Endothelial cell of umbilical vein (primary cell): Measurements from ENCODE around the gene TMPRSS11E. TPM values are rescaled to one million over a fixed set of nuclear protein-coding genes. Genes with fewer than 3 reads are reported as not detected.

Experiments used
- BruUV-seq: library from RNA; stranded (reverse); fragments of 400-500 nt; replicated peaks from 2 replicates; lab custom pipeline; 2021; lab: Mats Ljungman, UMichigan
- CTCF ChIA-PET: fragments of 300-600, 350-600 bp; sonication (Branson Sonifier 250); formaldehyde crosslinking; loops from one replicate; lab custom pipeline; 2021; ENCODE audit warnings: antibody characterized with exemption, inconsistent platforms; lab: Charles Lee
- POLR2A ChIA-PET: fragments of 300-600, 350-600 bp; sonication (Branson Sonifier 250); formaldehyde crosslinking; loops from one replicate; lab custom pipeline; 2021; ENCODE audit warnings: antibody characterized with exemption, inconsistent platforms; lab: Charles Lee
- DNase-seq: peaks from one replicate; pipeline ENCODE4 v3.0.0-alpha.2; 2011; ENCODE audit warnings: low read depth, low spot score
- FAIRE-seq: peaks from 2 replicates; lab custom pipeline; 2011; peaks lifted over from hg19 to GRCh38; lab: Jason Lieb, UNC
- H2AFZ ChIP-seq: 2 replicates; pipeline ENCODE4 v1.6.0; 2012; ENCODE audit warnings: low read depth, low read length, control low read depth, inconsistent platforms
- H3K27ac ChIP-seq: 2 replicates; pipeline ENCODE4 v1.5.1; 2011; ENCODE audit warnings: low read depth, mild to moderate bottlenecking, control low read depth, low read length, moderate library complexity; ENCODE audit not compliant: insufficient read depth
- H3K27me3 ChIP-seq, 2 experiments: 2 replicates each; pipeline versions ENCODE4 v1.6.0 to v1.6.1; 2011; ENCODE audit warnings: low read length in 2 of 2, mixed read lengths in 1 of 2; ENCODE audit not compliant: control insufficient read depth in 2 of 2, insufficient read depth in 2 of 2
- H3K36me3 ChIP-seq, 2 experiments: 2 replicates in 1 of 2; 3 replicates in 1 of 2; pipeline ENCODE4 v1.5.1; 2011; ENCODE audit warnings: low read length in 2 of 2, mild to moderate bottlenecking in 1 of 2, moderate library complexity in 1 of 2; ENCODE audit not compliant: control insufficient read depth in 2 of 2, insufficient read depth in 2 of 2; ENCODE audit errors: extremely low read depth in 1 of 2
- H3K4me1 ChIP-seq: 3 replicates; pipeline ENCODE4 v1.5.1; 2011; ENCODE audit warnings: mild to moderate bottlenecking, low read length; ENCODE audit not compliant: control insufficient read depth, insufficient read depth; ENCODE audit errors: extremely low read depth
- H3K4me2 ChIP-seq: 2 replicates; pipeline ENCODE4 v1.6.1; 2011; ENCODE audit warnings: low read length, control low read depth, mixed read lengths; ENCODE audit not compliant: insufficient read depth
- H3K4me3 ChIP-seq, 3 experiments: fragments of 200-600 bp in 1 of 3; sonication (generic), shearing (Covaris generic) in 1 of 3; replicated peaks in 1 of 3; 2 replicates each; pipeline ENCODE4 v1.5.1; 2011 to 2016; ENCODE audit warnings: control low read depth in 3 of 3, low read length in 3 of 3, mild to moderate bottlenecking in 2 of 3, inconsistent platforms in 1 of 3, low read depth in 1 of 3, moderate library complexity in 1 of 3; ENCODE audit not compliant: insufficient read depth in 1 of 3
- H3K79me2 ChIP-seq: 2 replicates; pipeline ENCODE4 v1.6.0; 2012; ENCODE audit warnings: low read length, inconsistent platforms; ENCODE audit not compliant: control insufficient read depth, insufficient read depth
- H3K9ac ChIP-seq: replicated peaks from 2 replicates; pipeline ENCODE3; 2011; ENCODE audit warnings: low read length, control low read depth; ENCODE audit not compliant: insufficient read depth; ENCODE audit errors: extremely low read depth
- H3K9me1 ChIP-seq: replicated peaks from 3 replicates; pipeline ENCODE4 v1.6.0; 2011; ENCODE audit warnings: mild to moderate bottlenecking, low read length; ENCODE audit not compliant: control insufficient read depth, insufficient read depth; ENCODE audit errors: extremely low read depth
- H3K9me3 ChIP-seq: replicated peaks from 2 replicates; pipeline ENCODE4 v1.5.1; 2012; ENCODE audit warnings: low read length, inconsistent platforms; ENCODE audit not compliant: control insufficient read depth, insufficient read depth
- H4K20me1 ChIP-seq: replicated peaks from 2 replicates; pipeline ENCODE3; 2011; ENCODE audit warnings: mild to moderate bottlenecking, low read length; ENCODE audit not compliant: control insufficient read depth, insufficient read depth; ENCODE audit errors: extremely low read depth
- EZH2 ChIP-seq: IDR thresholded peaks from 2 replicates; pipeline ENCODE4 v1.6.1; 2012; ENCODE audit warnings: borderline replicate concordance, low read depth, mild to moderate bottlenecking, moderate library complexity, low read length, inconsistent platforms; ENCODE audit not compliant: severe bottlenecking
- FOS ChIP-seq: IDR thresholded peaks from 2 replicates; pipeline ENCODE4 v1.6.1; 2011; ENCODE audit warnings: mild to moderate bottlenecking, low read length, moderate library complexity, borderline replicate concordance; ENCODE audit not compliant: insufficient read depth
- GATA2 ChIP-seq: IDR thresholded peaks from 2 replicates; pipeline ENCODE4 v1.7.0; 2011; ENCODE audit warnings: low read depth, mild to moderate bottlenecking, moderate library complexity, mixed read lengths, low read length; ENCODE audit not compliant: insufficient read length, insufficient read depth
- JUN ChIP-seq: IDR thresholded peaks from 2 replicates; pipeline ENCODE4 v1.6.1; 2011; ENCODE audit warnings: borderline replicate concordance, low read depth; ENCODE audit not compliant: insufficient read length, insufficient read depth
- MYC ChIP-seq: IDR thresholded peaks from one replicate; pipeline ENCODE4 v1.6.1; 2011; ENCODE audit warnings: mild to moderate bottlenecking, low read depth, low read length
- POLR2A ChIP-seq: IDR thresholded peaks from 2 replicates; pipeline ENCODE4 v1.6.1; 2012; ENCODE audit warnings: low read depth, mild to moderate bottlenecking, control low read depth, low read length
- POLR2AphosphoS5 ChIP-seq: IDR thresholded peaks from 2 replicates; pipeline ENCODE4 v1.6.1; 2012; ENCODE audit warnings: low read depth, mild to moderate bottlenecking, control low read depth, low read length, moderate library complexity; ENCODE audit not compliant: insufficient read depth
- dilution Hi-C: fragments of 300-500 bp; cut with MboI; formaldehyde crosslinking; loops from one replicate; pipeline ENCODE4 v1.15.0; 2019; ENCODE audit warnings: low sequenced_read_pairs; ENCODE audit not compliant: extremely low pct_ligation_motif_present
- intact Hi-C: fragments of 100-400 bp; cut with micrococcal nuclease; formaldehyde crosslinking; loops from one replicate; pipeline ENCODE4 v1.10.0; 2022
- polyA plus RNA-seq, 4 experiments: library from polyadenylated mRNA; depleted of rRNA in 3 of 4; stranded (reverse) in 3 of 4; unstranded in 1 of 4; fragments of >200 nt; gene quantifications; 2 replicates each; pipeline versions ENCODE4 v1.2.1 to v1.2.3, GENCODE V29; 2011 to 2012; ENCODE audit warnings: missing spikeins in 1 of 4
- total RNA-seq: library from RNA; stranded (reverse); gene quantifications from 2 replicates; pipeline ENCODE4 v1.2.3, GENCODE V29; 2021
- TF ChIP-seq, protein P1 (sequence below): IDR thresholded peaks from 2 replicates; pipeline ENCODE4 v1.6.1; 2011; ENCODE audit not compliant: insufficient read depth, insufficient read length
- TF ChIP-seq, protein P2 (sequence below), 2 donors: IDR thresholded peaks; 1 replicate in 1 of 2; 2 replicates in 1 of 2; pipeline ENCODE4 v1.5.1; 2011; ENCODE audit warnings: low read length in 2 of 2, mild to moderate bottlenecking in 2 of 2, moderate library complexity in 2 of 2, control low read depth in 1 of 2, inconsistent platforms in 1 of 2, low read depth in 1 of 2; ENCODE audit not compliant: insufficient read depth in 1 of 2; ENCODE audit errors: extremely low read depth in 1 of 2

TMPRSS11E gene
- total and polyA plus RNA-seq, 2 donors (not counting 3 experiments of a cell fraction or from before 2014, with no cell fraction given): not detected

DNA sequence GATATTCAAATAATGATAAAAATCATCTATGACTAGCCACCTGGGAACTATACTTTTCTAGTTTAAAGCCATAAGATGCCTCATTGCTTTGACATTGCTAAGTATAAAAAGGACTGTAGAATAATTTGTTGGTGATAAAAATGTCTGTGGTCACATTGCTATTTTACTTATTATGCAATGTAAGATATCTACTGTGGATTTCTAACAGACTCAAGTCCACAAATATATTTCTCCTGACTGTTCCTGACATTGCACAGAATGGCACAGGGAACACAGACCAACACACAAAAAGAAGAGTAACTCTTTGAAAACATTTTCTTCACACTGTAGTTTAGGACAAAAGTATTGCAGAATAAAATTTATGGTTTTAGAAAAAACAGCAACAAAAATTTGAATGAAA is 2.2 kb upstream of the TMPRSS11E start:
- Histone ChIP-seq H3K4me2 (no peak overlapping the region), H2AFZ (no peak overlapping the region), H4K20me1 (no peaks in the 10 kb centered on the region), H3K9me3 (no peaks in the 10 kb centered on the region), H3K27ac (no peak overlapping the region), H3K4me1 (no peaks in the 10 kb centered on the region), H3K9me1 (no peaks in the 10 kb centered on the region), H3K9ac (no peak overlapping the region), H3K79me2 (no peaks in the 10 kb centered on the region), H3K36me3 (no peaks in the 10 kb centered on the region), H3K4me3 (no peak overlapping the region), H3K27me3 (no peaks in the 10 kb centered on the region)
- ChIA-PET POLR2A (no interaction called here), CTCF (no interaction called here)
- no peak for DNase-seq
- BruUV-seq: no TSS peak
- no peak for FAIRE-seq
- intact Hi-C loops: no loop called here
- dilution Hi-C loops: no loop called here
- TF ChIP-seq POLR2AphosphoS5 (no peak), GATA2 (no peak), MYC (no peak), JUN (no peak), POLR2A (no peak), EZH2 (no peak), FOS (no peak)
- TF ChIP-seq, protein P1, sequence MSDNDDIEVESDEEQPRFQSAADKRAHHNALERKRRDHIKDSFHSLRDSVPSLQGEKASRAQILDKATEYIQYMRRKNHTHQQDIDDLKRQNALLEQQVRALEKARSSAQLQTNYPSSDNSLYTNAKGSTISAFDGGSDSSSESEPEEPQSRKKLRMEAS: no peak
- TF ChIP-seq, protein P2, sequence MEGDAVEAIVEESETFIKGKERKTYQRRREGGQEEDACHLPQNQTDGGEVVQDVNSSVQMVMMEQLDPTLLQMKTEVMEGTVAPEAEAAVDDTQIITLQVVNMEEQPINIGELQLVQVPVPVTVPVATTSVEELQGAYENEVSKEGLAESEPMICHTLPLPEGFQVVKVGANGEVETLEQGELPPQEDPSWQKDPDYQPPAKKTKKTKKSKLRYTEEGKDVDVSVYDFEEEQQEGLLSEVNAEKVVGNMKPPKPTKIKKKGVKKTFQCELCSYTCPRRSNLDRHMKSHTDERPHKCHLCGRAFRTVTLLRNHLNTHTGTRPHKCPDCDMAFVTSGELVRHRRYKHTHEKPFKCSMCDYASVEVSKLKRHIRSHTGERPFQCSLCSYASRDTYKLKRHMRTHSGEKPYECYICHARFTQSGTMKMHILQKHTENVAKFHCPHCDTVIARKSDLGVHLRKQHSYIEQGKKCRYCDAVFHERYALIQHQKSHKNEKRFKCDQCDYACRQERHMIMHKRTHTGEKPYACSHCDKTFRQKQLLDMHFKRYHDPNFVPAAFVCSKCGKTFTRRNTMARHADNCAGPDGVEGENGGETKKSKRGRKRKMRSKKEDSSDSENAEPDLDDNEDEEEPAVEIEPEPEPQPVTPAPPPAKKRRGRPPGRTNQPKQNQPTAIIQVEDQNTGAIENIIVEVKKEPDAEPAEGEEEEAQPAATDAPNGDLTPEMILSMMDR (IDR thresholded peaks at IDR 0.05; ENCODE audit: extremely low read depth in 1 of 2, insufficient read depth in 1 of 2, low read depth in 1 of 2, low read length in 2 of 2): no peak
